Putamen (tissue), 1 donor: ENCODE measurements around the gene LSMEM2.
"Not testable (repeated sequence)": the region's sequence is repeated elsewhere in the genome, so short reads cannot be mapped to it uniquely, and the experiment has no call there.

Source experiments
- DNase-seq: peaks from one replicate; pipeline ENCODE4 v3.0.0-alpha.2; 2016; ENCODE audit warnings: low spot score

Gene LSMEM2

GRCh38 chr3:50298836-50299637 lies 20.1 kb downstream of the LSMEM2 start, which contains the start of the genes HYAL3 and NAA80:
HYAL3 (minus strand) TSS chr3:50299405; CDS start chr3:50295602, 3,803 bp downstream.
NAA80 (minus strand) TSS chr3:50299405; CDS start chr3:50297463, 1,942 bp downstream.
- DNase-seq, result peak; percentile 100

- no peak for DNase-seq
Observed at GRCh38 chr3:50299638-50299928, 20.7 kb downstream of the LSMEM2 start.

GRCh38 chr3:50299929-50300680 lies 21.2 kb downstream of the LSMEM2 start:
- peak; percentile 86 for DNase-seq

GRCh38 chr3:50300681-50301254 lies 21.9 kb downstream of the LSMEM2 start:
- DNase-seq, result no peak

GRCh38 chr3:50302095-50303012 lies 23.5 kb downstream of the LSMEM2 start:
- no peak for DNase-seq

- no peak for DNase-seq
Observed at GRCh38 chr3:50303013-50303815, 24.3 kb downstream of the LSMEM2 start, which contains the start of gene HYAL1. HYAL1 (minus strand) TSS chr3:50303574; CDS start chr3:50302956, 618 bp downstream.

- DNase-seq, result no peak
Observed at GRCh38 chr3:50304601-50305000, 25.7 kb downstream of the LSMEM2 start.

- DNase-seq, result not testable (repeated sequence)
Observed at GRCh38 chr3:50312041-50312440, 33.2 kb downstream of the LSMEM2 start.

- DNase-seq, result no peak
Observed at GRCh38 chr3:50314342-50314741, 35.5 kb downstream of the LSMEM2 start.

- DNase-seq, result no peak
Observed at GRCh38 chr3:50314816-50315215, 35.9 kb downstream of the LSMEM2 start.

GRCh38 chr3:50316657-50317242 lies 37.9 kb downstream of the LSMEM2 start:
- no peak for DNase-seq

GRCh38 chr3:50317300-50317699 lies 38.4 kb downstream of the LSMEM2 start:
- DNase-seq, result no peak

GRCh38 chr3:50318163-50318562 lies 39.3 kb downstream of the LSMEM2 start:
- DNase-seq, result no peak

- no peak for DNase-seq
Observed at GRCh38 chr3:50318615-50319014, 39.7 kb downstream of the LSMEM2 start.

GRCh38 chr3:50319181-50319893 lies 40.5 kb downstream of the LSMEM2 start:
- DNase-seq, result no peak

GRCh38 chr3:50319894-50320625 lies 41.2 kb downstream of the LSMEM2 start:
- no peak for DNase-seq

GRCh38 chr3:50320853-50321335 lies 42.0 kb downstream of the LSMEM2 start:
- peak; percentile 84 for DNase-seq

- peak; percentile 89 for DNase-seq
Observed at GRCh38 chr3:50321336-50322114, 42.6 kb downstream of the LSMEM2 start.
